Lower leg skin (tissue), 4 donors: ENCODE results near the gene KCTD13. TPM values are rescaled to one million over a fixed set of nuclear protein-coding genes. Genes with fewer than 3 reads are reported as not detected.
A peak's percentile ranks its signal among the peaks of the same experiment; 100 is the strongest.

Experiments used
- DNase-seq, 2 donors: peaks; one replicate each; pipeline ENCODE4 v3.0.0-alpha.2; 2019; ENCODE audit warnings: low spot score in 2 of 2
- H3K4me3 ChIP-seq: fragments of 200-600 bp; sonication (generic); 2 replicates; pipeline ENCODE4 v1.5.1; 2017; ENCODE audit warnings: mild to moderate bottlenecking, low read depth; ENCODE audit not compliant: poor library complexity, severe bottlenecking
- POLR2A ChIP-seq, 2 donors: fragments of 450-650 bp; IDR thresholded peaks; one replicate each; pipeline ENCODE4 v1.6.1; 2016 to 2017; ENCODE audit warnings: antibody characterized with exemption in 2 of 2, mild to moderate bottlenecking in 1 of 2, moderate library complexity in 1 of 2
- WGBS, 2 donors: methylation state at CpG; one replicate each; pipeline ENCODE4 v1.1.5; 2018; 5-methylcytosine and 5-hydroxymethylcytosine counted together
- intact Hi-C: fragments of 100-400 bp; cut with DNase I; formaldehyde crosslinking; loops from one replicate; pipeline ENCODE4 v1.15.0; 2023; ENCODE audit warnings: low total_unique reads
- total RNA-seq, 4 donors: library from RNA; depleted of rRNA; stranded (reverse); fragments of >200 nt; gene quantifications; one replicate each; pipeline ENCODE4 v1.1.0, GENCODE V29; 2016
- TF ChIP-seq, protein P1 (sequence below), 3 donors: fragments of 450-650 bp; IDR thresholded peaks; one replicate each; pipeline ENCODE4 v1.5.1; 2016; ENCODE audit warnings: antibody characterized with exemption in 3 of 3, mild to moderate bottlenecking in 3 of 3, moderate library complexity in 2 of 3

The KCTD13 gene, protein sequence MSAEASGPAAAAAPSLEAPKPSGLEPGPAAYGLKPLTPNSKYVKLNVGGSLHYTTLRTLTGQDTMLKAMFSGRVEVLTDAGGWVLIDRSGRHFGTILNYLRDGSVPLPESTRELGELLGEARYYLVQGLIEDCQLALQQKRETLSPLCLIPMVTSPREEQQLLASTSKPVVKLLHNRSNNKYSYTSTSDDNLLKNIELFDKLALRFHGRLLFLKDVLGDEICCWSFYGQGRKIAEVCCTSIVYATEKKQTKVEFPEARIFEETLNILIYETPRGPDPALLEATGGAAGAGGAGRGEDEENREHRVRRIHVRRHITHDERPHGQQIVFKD
- 10 to 100 TPM; 19.7 to 34.4 (median 26.0) TPM for total RNA-seq

DNA sequence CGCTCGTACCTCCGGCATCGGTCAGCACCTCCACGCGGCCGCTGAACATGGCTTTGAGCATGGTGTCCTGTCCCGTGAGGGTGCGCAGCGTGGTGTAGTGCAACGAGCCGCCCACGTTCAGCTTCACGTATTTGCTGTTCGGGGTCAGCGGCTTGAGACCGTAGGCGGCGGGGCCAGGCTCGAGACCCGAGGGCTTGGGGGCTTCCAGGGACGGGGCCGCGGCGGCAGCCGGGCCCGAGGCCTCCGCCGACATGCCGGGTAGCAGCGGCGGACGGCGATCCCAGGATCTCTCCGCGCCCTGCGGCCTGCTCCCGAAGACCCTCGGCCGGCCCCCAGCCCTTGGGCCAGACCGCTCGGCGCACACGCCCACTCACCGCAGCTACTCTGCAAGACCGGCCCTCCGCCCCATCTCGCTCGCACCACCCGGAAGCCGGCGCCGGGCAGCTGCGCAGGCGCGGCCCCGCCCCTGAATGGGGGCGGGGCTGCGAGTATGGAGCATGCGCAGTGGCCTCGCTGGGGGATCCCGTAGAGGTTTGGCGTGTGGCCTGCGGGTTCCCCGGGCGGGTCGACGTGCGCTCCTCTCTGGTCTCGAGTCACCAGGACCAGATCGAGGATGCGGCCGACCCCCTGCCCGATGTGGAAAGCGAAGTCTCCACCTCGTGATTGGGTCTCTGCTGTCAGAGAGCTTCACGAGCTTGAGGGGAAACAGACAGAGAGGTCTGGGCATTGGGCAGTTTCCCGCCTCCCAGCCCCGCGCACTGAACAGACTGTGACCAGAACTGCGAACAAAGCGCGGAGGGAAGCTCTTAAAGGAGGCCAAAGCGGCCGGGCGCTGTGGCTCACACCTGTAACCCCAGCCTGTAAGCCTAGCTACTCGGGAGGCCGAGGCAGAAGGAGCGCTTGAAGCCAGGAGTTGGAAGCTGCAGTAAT, at the start of gene KCTD13:
Gene KCTD13 (minus strand): TSS at position 446 of the 930 bp plus-strand sequence. CDS start 193 bp downstream, at position 253.
- DNase-seq = peak; percentile 71 to 97
- H3K4me3 ChIP-seq = peak within 1 kb of the TSS; percentile 91
- WGBS, 2 donors = 0 to 1% methylated on average over 43 to 44 of the region's 89 CpGs
- intact Hi-C loops = no loop called here
- no peak for TF ChIP-seq POLR2A (IDR thresholded peaks at IDR 0.05)
- TF ChIP-seq, protein P1, sequence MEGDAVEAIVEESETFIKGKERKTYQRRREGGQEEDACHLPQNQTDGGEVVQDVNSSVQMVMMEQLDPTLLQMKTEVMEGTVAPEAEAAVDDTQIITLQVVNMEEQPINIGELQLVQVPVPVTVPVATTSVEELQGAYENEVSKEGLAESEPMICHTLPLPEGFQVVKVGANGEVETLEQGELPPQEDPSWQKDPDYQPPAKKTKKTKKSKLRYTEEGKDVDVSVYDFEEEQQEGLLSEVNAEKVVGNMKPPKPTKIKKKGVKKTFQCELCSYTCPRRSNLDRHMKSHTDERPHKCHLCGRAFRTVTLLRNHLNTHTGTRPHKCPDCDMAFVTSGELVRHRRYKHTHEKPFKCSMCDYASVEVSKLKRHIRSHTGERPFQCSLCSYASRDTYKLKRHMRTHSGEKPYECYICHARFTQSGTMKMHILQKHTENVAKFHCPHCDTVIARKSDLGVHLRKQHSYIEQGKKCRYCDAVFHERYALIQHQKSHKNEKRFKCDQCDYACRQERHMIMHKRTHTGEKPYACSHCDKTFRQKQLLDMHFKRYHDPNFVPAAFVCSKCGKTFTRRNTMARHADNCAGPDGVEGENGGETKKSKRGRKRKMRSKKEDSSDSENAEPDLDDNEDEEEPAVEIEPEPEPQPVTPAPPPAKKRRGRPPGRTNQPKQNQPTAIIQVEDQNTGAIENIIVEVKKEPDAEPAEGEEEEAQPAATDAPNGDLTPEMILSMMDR (IDR thresholded peaks at IDR 0.05) = no peak

DNA sequence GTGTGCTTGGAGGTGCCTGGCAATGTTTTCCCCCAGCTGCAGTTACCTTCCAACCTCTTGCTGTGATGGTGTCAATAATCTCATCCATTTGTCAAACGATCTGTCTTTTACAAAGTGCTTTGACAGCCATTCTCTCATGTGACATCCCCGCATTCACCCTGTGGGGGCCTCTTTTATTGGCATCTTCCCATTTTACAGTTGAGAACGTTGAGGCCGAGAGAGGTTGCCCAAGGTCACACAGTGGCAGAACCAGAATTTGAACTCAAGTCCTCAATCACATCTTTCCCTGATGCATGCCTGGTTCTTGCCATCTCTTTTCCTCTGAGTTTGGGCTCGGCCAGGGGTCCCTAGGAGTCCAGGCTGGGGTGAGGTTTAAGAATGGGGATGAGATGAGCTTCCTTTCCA, 49.1 kb upstream of the KCTD13 start:
- H3K4me3 ChIP-seq = peak overlapping the region; percentile 59
- WGBS, 2 donors = 55 to 63% methylated on average over 5 of the region's 5 CpGs
- intact Hi-C loops = no loop called here
- TF ChIP-seq, protein P1 (IDR thresholded peaks at IDR 0.05) = no peak
- no peak for TF ChIP-seq POLR2A (IDR thresholded peaks at IDR 0.05)
- DNase-seq = no peak

DNA sequence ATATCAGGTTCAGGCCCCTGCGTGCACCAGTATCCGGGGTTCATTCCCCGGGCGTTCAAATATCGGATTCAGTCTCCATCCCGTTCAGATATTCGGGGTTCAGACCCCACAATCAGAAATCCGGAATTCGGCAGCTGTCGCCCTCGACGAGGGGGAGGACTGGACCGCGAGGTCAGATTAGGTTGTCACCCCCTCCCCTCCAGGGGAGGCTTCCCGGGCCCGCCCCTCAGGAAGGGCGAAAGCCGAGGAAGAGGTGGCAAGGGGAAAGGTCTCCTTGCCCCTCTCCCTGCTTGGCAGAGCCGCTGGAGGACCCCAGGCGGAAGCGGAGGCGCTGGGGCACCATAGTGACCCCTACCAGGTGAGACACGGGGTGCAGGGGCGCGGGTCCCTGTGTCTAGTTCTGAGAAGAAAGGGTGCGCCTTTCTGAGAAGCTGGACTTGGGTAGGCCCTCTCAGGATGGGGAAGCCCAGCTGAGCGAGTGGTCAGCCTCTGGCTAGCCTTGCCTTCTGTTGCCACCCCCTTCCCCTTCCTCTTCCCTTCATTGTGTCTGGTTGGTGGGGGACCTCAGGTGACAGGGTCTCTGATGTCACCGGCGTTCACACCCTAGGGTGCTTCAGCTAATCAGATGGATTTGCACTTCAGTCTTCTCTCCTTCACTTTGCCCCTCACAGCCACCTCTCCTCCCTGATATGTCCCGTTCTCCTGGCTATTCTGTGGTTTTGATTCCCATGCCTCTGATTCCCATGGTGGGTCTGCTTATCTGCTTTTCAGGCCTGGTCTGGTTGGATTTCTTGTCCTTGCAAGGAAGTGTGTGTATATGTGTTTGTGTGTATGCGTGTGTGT, 48.5 kb upstream of the KCTD13 start:
- intact Hi-C loops = no loop called here
- H3K4me3 ChIP-seq = peak overlapping the region; percentile 59
- DNase-seq = no peak
- TF ChIP-seq, protein P1 (IDR thresholded peaks at IDR 0.05) = no peak
- no peak for TF ChIP-seq POLR2A (IDR thresholded peaks at IDR 0.05)
- 3 to 4% methylated on average over 24 to 31 of the region's 31 CpGs for WGBS, 2 donors

DNA sequence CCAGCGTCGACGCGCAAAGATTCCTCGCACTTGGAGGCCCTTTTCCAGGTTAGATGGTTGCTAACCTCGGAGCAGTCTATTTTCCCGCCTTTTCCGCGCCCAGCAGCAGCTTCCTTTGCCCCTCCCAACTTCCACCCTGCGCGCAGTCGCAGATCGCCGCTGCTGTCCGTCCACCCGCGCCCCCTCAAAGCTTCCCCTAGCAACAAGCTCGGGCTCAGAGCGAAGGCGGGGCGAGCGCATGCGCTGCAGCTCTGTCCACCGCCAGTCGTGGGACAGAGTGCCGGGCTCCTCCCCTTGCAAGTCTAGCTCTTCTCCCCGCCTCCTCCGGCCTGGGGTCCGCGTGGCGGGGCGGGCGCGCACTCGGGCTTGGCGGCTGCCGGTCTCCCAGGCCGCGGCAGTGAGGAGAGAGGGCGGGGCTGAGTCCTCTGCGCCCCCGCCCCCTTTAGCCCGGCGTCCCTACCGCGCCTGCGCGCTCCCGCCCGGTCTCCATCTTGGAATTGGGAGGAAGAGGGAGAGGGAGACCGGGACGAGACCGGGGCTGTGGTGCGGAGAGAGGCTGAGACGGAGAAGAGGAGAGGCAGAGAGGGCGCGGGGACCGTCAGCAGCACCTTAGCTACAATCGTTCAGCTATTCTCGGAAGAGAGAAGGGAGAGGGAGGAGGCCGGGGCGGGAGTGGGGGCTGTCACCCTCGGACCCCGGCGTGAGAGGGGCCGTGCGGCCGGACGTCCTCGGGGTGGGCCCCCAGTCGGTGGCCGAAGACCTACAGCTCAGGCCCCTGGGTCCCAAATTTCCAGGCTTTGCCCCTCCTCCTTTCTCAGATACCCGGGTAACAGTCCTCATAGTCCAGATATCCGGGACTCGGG, 47.6 kb upstream of the KCTD13 start, which contains the start of gene TAOK2:
Gene TAOK2 (plus strand): TSS at position 485 of the 863 bp plus-strand sequence. CDS start 3,905 bp downstream, outside the sequence.
- intact Hi-C loops = no loop called here
- WGBS, 2 donors = 4% methylated on average over 56 to 62 of the region's 75 CpGs
- peak within 1 kb of the TSS; percentile 59 for H3K4me3 ChIP-seq
- peak; percentile 96 to 99 for DNase-seq
- TF ChIP-seq, protein P1 (IDR thresholded peaks at IDR 0.05) = peak in 1 of 3 donors; percentile 24
- TF ChIP-seq POLR2A (IDR thresholded peaks at IDR 0.05) = no peak
